ENCODE results near the gene AKR7A2. TPM values are rescaled to one million over a fixed set of nuclear protein-coding genes. Genes with fewer than 3 reads are reported as not detected.

The AKR7A2 gene
- total and polyA plus RNA-seq, 10 of the 15 experiments (the other 5 are each of a cell fraction or from before 2014, with no cell fraction given), result 1.3 to 114 (median 48.0) TPM

DNA sequence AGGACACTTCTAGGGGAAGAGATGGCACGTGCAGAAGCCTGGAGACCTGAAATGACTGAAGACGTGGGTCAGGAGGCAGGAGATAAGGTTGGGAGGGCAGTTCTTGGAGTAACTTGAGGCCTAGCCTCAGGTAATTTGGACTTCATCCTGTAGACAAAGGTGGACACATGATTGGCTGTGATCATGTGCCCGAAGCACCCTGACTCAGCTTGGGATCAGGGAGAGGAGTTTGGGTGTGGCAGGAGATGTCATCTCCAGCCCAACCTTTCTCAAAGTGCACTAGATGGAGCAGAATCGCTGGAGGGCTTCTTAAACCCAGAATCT, 1.7 kb upstream of the AKR7A2 start:
- H3K27ac ChIP-seq (ENCODE audit: control insufficient read depth, insufficient read depth), result peak overlapping the region; percentile 80; the same call in 1 of the 2 replicates
- H3K4me3 ChIP-seq, result peak overlapping the region; percentile 83; the same call in 1 of the 2 replicates
- H3K79me2 ChIP-seq (ENCODE audit: control insufficient read depth, insufficient read depth, low read length), result peaks cover 22% of the 10 kb centered on the region
- ChIA-PET RAD21 (ENCODE audit: unreplicated experiment) (no interaction called here), SMC1A (ENCODE audit: uncharacterized antibody, unreplicated experiment) (no interaction called here), CTCF (no interaction called here), POLR2A (interaction anchor here (1.1 kb wide), 1 partner anchor 62 kb away, joined by 4 read pairs; the partner anchor contains the start of genes EMC1 and MRTO4)
- no TSS peak for BruUV-seq (replicated peaks)
- no peak for FAIRE-seq
- no peak overlapping the region for H2AFZ ChIP-seq (ENCODE audit: control insufficient read depth, low read depth, low read length)
- H3K4me1 ChIP-seq (ENCODE audit: control insufficient read depth, insufficient read depth, low read length), result peaks cover 46% of the 10 kb centered on the region
- H3K36me3 ChIP-seq (ENCODE audit: control insufficient read depth in 2 of 2, insufficient read depth in 2 of 2, low read length in 1 of 2), result no peaks in the 10 kb centered on the region
- peak overlapping the region; percentile 89 for H3K4me2 ChIP-seq (ENCODE audit: control insufficient read depth, insufficient read depth)
- ATAC-seq, result no peak
- intact Hi-C loops (cut with micrococcal nuclease; ENCODE audit: unreplicated experiment), result loop anchor here (5.0 to 10.0 kb wide), 3 partner anchors 61 to 341 kb away; partner anchors contain the start of genes CAPZB, EMC1 and MRTO4
- no peaks in the 10 kb centered on the region for H3K27me3 ChIP-seq (replicated peaks in 1 of 2; ENCODE audit: control insufficient read depth in 2 of 2, insufficient read depth in 2 of 2, low read length in 1 of 2)
- no peaks in the 10 kb centered on the region for H3K9me3 ChIP-seq (replicated peaks; ENCODE audit: control insufficient read depth, insufficient read depth, low read length)
- no peak overlapping the region; the same call in 1 of the 2 replicates for H3K9ac ChIP-seq (ENCODE audit: control insufficient read depth, insufficient read depth, low read length)
- in situ Hi-C loops (cut with MboI), result no loop called here
- H4K20me1 ChIP-seq (ENCODE audit: control insufficient read depth, insufficient read depth), result no peaks in the 10 kb centered on the region; the same call in 1 of the 2 replicates
- TF ChIP-seq SPI1 (IDR thresholded peaks at IDR 0.05; ENCODE audit: borderline replicate concordance, insufficient read depth, low read depth, low read length) (no peak), TCF3 (IDR thresholded peaks at IDR 0.05; ENCODE audit: borderline replicate concordance, insufficient read depth, low read depth, low read length) (no peak), EZH2 (IDR thresholded peaks at IDR 0.05; ENCODE audit: borderline replicate concordance, control insufficient read depth, low read depth, low read length) (no peak), SMAD1 (IDR thresholded peaks at IDR 0.05; ENCODE audit: low read depth, partially characterized antibody) (no peak), NFIC (IDR thresholded peaks at IDR 0.05; ENCODE audit: low read depth, low read length) (no peak), HCFC1 (IDR thresholded peaks at IDR 0.05; ENCODE audit: low read length) (no peak), CBFB (IDR thresholded peaks at IDR 0.05; ENCODE audit: low read depth) (no peak), EED (IDR thresholded peaks at IDR 0.05; ENCODE audit: low read depth) (no peak), NFYB (IDR thresholded peaks at IDR 0.05; ENCODE audit: insufficient read depth, low read depth, low read length) (no peak), SMARCA5 (IDR thresholded peaks at IDR 0.05) (no peak), YBX1 (IDR thresholded peaks at IDR 0.05) (no peak), BCL11A (IDR thresholded peaks at IDR 0.05; ENCODE audit: low read depth, low read length) (no peak)
- TF ChIP-seq, protein P1, sequence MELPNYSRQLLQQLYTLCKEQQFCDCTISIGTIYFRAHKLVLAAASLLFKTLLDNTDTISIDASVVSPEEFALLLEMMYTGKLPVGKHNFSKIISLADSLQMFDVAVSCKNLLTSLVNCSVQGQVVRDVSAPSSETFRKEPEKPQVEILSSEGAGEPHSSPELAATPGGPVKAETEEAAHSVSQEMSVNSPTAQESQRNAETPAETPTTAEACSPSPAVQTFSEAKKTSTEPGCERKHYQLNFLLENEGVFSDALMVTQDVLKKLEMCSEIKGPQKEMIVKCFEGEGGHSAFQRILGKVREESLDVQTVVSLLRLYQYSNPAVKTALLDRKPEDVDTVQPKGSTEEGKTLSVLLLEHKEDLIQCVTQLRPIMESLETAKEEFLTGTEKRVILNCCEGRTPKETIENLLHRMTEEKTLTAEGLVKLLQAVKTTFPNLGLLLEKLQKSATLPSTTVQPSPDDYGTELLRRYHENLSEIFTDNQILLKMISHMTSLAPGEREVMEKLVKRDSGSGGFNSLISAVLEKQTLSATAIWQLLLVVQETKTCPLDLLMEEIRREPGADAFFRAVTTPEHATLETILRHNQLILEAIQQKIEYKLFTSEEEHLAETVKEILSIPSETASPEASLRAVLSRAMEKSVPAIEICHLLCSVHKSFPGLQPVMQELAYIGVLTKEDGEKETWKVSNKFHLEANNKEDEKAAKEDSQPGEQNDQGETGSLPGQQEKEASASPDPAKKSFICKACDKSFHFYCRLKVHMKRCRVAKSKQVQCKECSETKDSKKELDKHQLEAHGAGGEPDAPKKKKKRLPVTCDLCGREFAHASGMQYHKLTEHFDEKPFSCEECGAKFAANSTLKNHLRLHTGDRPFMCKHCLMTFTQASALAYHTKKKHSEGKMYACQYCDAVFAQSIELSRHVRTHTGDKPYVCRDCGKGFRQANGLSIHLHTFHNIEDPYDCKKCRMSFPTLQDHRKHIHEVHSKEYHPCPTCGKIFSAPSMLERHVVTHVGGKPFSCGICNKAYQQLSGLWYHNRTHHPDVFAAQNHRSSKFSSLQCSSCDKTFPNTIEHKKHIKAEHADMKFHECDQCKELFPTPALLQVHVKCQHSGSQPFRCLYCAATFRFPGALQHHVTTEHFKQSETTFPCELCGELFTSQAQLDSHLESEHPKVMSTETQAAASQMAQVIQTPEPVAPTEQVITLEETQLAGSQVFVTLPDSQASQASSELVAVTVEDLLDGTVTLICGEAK (IDR thresholded peaks at IDR 0.05; ENCODE audit: borderline replicate concordance), result no peak
- TF ChIP-seq, protein P2, sequence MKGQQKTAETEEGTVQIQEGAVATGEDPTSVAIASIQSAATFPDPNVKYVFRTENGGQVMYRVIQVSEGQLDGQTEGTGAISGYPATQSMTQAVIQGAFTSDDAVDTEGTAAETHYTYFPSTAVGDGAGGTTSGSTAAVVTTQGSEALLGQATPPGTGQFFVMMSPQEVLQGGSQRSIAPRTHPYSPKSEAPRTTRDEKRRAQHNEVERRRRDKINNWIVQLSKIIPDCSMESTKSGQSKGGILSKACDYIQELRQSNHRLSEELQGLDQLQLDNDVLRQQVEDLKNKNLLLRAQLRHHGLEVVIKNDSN (IDR thresholded peaks at IDR 0.05; ENCODE audit: borderline replicate concordance, extremely low read length, insufficient read depth, low read depth, low read length), result no peak
- DNase-seq (ENCODE audit: low read depth, low spot score), result no peak
- 62% methylated on average over 4 of the region's 4 CpGs for WGBS (ENCODE audit: insufficient coverage, insufficient replicate concordance, low lambda C conversion rate, missing lambda C conversion rate)
